HCT116 (cell line): ENCODE measurements around the gene NRIP3. TPM values are rescaled to one million over a fixed set of nuclear protein-coding genes. Genes with fewer than 3 reads are reported as not detected.
"Not testable (repeated sequence)": the region's sequence is repeated elsewhere in the genome, so short reads cannot be mapped to it uniquely, and the experiment has no call there.

Experiments used
- ATAC-seq: fragments of 200-7000 bp; cut with Tn5 transposase; 2 replicates; pipeline ENCODE4 v1.9.1; 2020; ENCODE audit warnings: mild to moderate bottlenecking, moderate library complexity
- BruUV-seq: library from RNA; stranded (reverse); fragments of 400-500 nt; replicated peaks from 2 replicates; lab custom pipeline; 2021; lab: Mats Ljungman, UMichigan
- CTCF ChIA-PET: fragments of 300-600 bp; sonication (Branson Sonifier 250); formaldehyde crosslinking; loops from one replicate; lab custom pipeline; 2021; ENCODE audit warnings: antibody characterized with exemption; lab: Charles Lee
- POLR2A ChIA-PET: fragments of 300-600, 350-600 bp; sonication (Branson Sonifier 250); formaldehyde crosslinking; loops from one replicate; lab custom pipeline; 2021; ENCODE audit warnings: antibody characterized with exemption; lab: Charles Lee
- RAD21 ChIA-PET, 2 experiments: fragments of 300-600 bp; sonication (Branson Sonifier 250); formaldehyde crosslinking; loops; one replicate each; lab custom pipeline; 2023; ENCODE audit warnings: low total read pairs in 2 of 2; ENCODE audit not compliant: uncharacterized antibody in 2 of 2, unreplicated experiment in 2 of 2, low non-redundant PET in 1 of 2; lab: Charles Lee
- DNase-seq: peaks from one replicate; pipeline ENCODE4 v3.0.0-alpha.2; 2010; ENCODE audit warnings: low read depth, low spot score
- H2AFZ ChIP-seq: fragments of 200-600 bp; shearing (Covaris generic), sonication (generic); 2 replicates; pipeline ENCODE4 v1.6.1; 2017; ENCODE audit warnings: low read depth, mixed run types, mixed read lengths, antibody characterized with exemption, low read length; ENCODE audit not compliant: poor library complexity, severe bottlenecking
- H3K27ac ChIP-seq: 2 replicates; pipeline ENCODE4 v1.5.1; 2012; ENCODE audit warnings: low read depth, low read length
- H3K27me3 ChIP-seq: fragments of 200-600 bp; sonication (generic); 2 replicates; pipeline ENCODE4 v1.6.1; 2016; ENCODE audit warnings: mixed run types, low read length, mixed read lengths; ENCODE audit not compliant: insufficient read depth
- H3K36me3 ChIP-seq, 2 experiments: fragments of 200-500 bp in 1 of 2; fragments of 200-600 bp in 1 of 2; sonication (Bioruptor generic) in 1 of 2; sonication (generic) in 1 of 2; 2 replicates each; pipeline versions ENCODE4 v1.5.1 to v1.6.1; 2014 to 2016; ENCODE audit warnings: low read length in 2 of 2, inconsistent platforms in 1 of 2, mixed read lengths in 1 of 2, mixed run types in 1 of 2; ENCODE audit not compliant: insufficient read depth in 2 of 2, control insufficient read depth in 1 of 2
- H3K4me1 ChIP-seq, 2 experiments: fragments of 200-600 bp in 1 of 2; sonication (generic) in 1 of 2; 2 replicates each; pipeline versions ENCODE4 v1.5.1 to v1.6.1; 2012 to 2017; ENCODE audit warnings: low read length in 2 of 2, inconsistent platforms in 1 of 2, mild to moderate bottlenecking in 1 of 2, mixed read lengths in 1 of 2, mixed run types in 1 of 2, moderate library complexity in 1 of 2; ENCODE audit not compliant: insufficient read depth in 2 of 2, control insufficient read depth in 1 of 2
- H3K4me2 ChIP-seq: fragments of 200-600 bp; sonication (generic); 2 replicates; pipeline ENCODE4 v1.6.1; 2017; ENCODE audit warnings: mixed run types, low read length, mixed read lengths
- H3K4me3 ChIP-seq, 2 experiments: fragments of 200-600 bp in 1 of 2; sonication (generic) in 1 of 2; replicated peaks in 1 of 2; 2 replicates each; pipeline ENCODE4 v1.5.1; 2011 to 2016; ENCODE audit warnings: low read length in 2 of 2, control low read depth in 1 of 2, low read depth in 1 of 2, mild to moderate bottlenecking in 1 of 2, mixed read lengths in 1 of 2, mixed run types in 1 of 2
- H3K79me2 ChIP-seq: fragments of 200-600 bp; sonication (generic); 2 replicates; pipeline ENCODE4 v1.6.1; 2017; ENCODE audit warnings: mild to moderate bottlenecking, mixed run types, low read length, moderate library complexity, mixed read lengths; ENCODE audit not compliant: insufficient read depth
- H3K9ac ChIP-seq: fragments of 200-600 bp; sonication (generic); 2 replicates; pipeline ENCODE4 v1.6.1; 2016; ENCODE audit warnings: low read length, mixed read lengths
- H3K9me2 ChIP-seq: fragments of 200-600 bp; sonication (generic), shearing (Covaris generic); 2 replicates; pipeline ENCODE4 v1.6.1; 2017; ENCODE audit warnings: mixed run types, mild to moderate bottlenecking, moderate library complexity; ENCODE audit not compliant: insufficient read depth
- H3K9me3 ChIP-seq, 2 experiments: fragments of 200-500 bp in 1 of 2; fragments of 200-600 bp in 1 of 2; sonication (Bioruptor generic) in 1 of 2; sonication (generic) in 1 of 2; 2 replicates each; pipeline ENCODE4 v1.6.1; 2014 to 2017; ENCODE audit warnings: low read length in 2 of 2, mixed read lengths in 2 of 2, inconsistent platforms in 1 of 2, low read depth in 1 of 2, mild to moderate bottlenecking in 1 of 2, mixed run types in 1 of 2, moderate library complexity in 1 of 2; ENCODE audit not compliant: control insufficient read depth in 1 of 2, insufficient read depth in 1 of 2
- H4K20me1 ChIP-seq: fragments of 200-600 bp; sonication (generic), shearing (Covaris generic); 2 replicates; pipeline ENCODE4 v1.6.1; 2017; ENCODE audit warnings: mixed run types, mild to moderate bottlenecking, moderate library complexity; ENCODE audit not compliant: insufficient read depth
- EGR1 ChIP-seq: IDR thresholded peaks from 2 replicates; pipeline ENCODE4 v1.6.1; 2012; ENCODE audit warnings: low read depth
- ELF1 ChIP-seq: IDR thresholded peaks from 2 replicates; pipeline ENCODE4 v1.6.1; 2012; ENCODE audit warnings: low read depth, borderline replicate concordance
- EZH2 ChIP-seq: fragments of 200-600 bp; sonication (generic); IDR thresholded peaks from 2 replicates; pipeline ENCODE4 v1.6.1; 2017; ENCODE audit warnings: antibody characterized with exemption, mixed run types
- FOSL1 ChIP-seq: IDR thresholded peaks from 2 replicates; pipeline ENCODE4 v1.6.1; 2012; ENCODE audit warnings: low read depth
- MAX ChIP-seq: IDR thresholded peaks from 2 replicates; pipeline ENCODE4 v1.6.1; 2012
- RAD21 ChIP-seq: IDR thresholded peaks from 2 replicates; pipeline ENCODE4 v1.6.1; 2012; ENCODE audit warnings: low read depth, mild to moderate bottlenecking
- SIN3A ChIP-seq: IDR thresholded peaks from 2 replicates; pipeline ENCODE4 v1.6.1; 2012; ENCODE audit warnings: low read depth
- SP1 ChIP-seq: IDR thresholded peaks from 2 replicates; pipeline ENCODE4 v1.6.1; 2012; ENCODE audit warnings: low read depth
- SRF ChIP-seq: IDR thresholded peaks from 2 replicates; pipeline ENCODE4 v1.6.1; 2012; ENCODE audit warnings: low read depth
- YY1 ChIP-seq: IDR thresholded peaks from 2 replicates; pipeline ENCODE4 v1.6.1; 2011; ENCODE audit warnings: low read length, low read depth, moderate library complexity, mild to moderate bottlenecking; ENCODE audit not compliant: insufficient replicate concordance; ENCODE audit errors: extremely low read depth
- ZFX ChIP-seq: fragments of 450-650 bp; IDR thresholded peaks from 2 replicates; pipeline ENCODE4 v1.6.1; 2017
- intact Hi-C: fragments of 100-400 bp; cut with micrococcal nuclease; formaldehyde crosslinking; loops from 2 replicates; pipeline ENCODE4 v1.10.0; 2022
- total RNA-seq: library from RNA; stranded (reverse); gene quantifications from one replicate; pipeline ENCODE4 v1.2.1, GENCODE V29; 2021; ENCODE audit not compliant: unreplicated experiment

NRIP3 gene
- total RNA-seq, 1 experiment from 2014 or later = 0.15 TPM

- no peak overlapping the region for H3K4me3 ChIP-seq
- ChIA-PET POLR2A (no interaction called here), CTCF (interaction anchor here (1.5 kb wide), 1 partner anchor 18 kb away, joined by 3 read pairs; no protein-coding TSS in a partner anchor), RAD21 (no interaction called here)
- BruUV-seq = no TSS peak
- no peak overlapping the region for H2AFZ ChIP-seq
- no peaks in the 10 kb centered on the region for H3K27me3 ChIP-seq
- no peaks in the 10 kb centered on the region for H4K20me1 ChIP-seq
- no peaks in the 10 kb centered on the region for H3K79me2 ChIP-seq
- ATAC-seq (no peak), DNase-seq (no peak)
- H3K9ac ChIP-seq = no peak overlapping the region
- no peaks in the 10 kb centered on the region for H3K36me3 ChIP-seq
- peaks cover 0 to 12% of the 10 kb centered on the region in 2 experiments; a peak in 2 of 4 replicates for H3K4me1 ChIP-seq
- H3K4me2 ChIP-seq = peak overlapping the region; percentile 19; the same call in 1 of the 2 replicates
- intact Hi-C loops = no loop called here
- TF ChIP-seq FOSL1 (no peak), EZH2 (no peak), ELF1 (no peak), MAX (no peak), SP1 (no peak), SIN3A (no peak), ZFX (no peak), YY1 (no peak), SRF (no peak), EGR1 (no peak)
- H3K27ac ChIP-seq = no peak overlapping the region
- no peaks in the 10 kb centered on the region for H3K9me3 ChIP-seq
- no peaks in the 10 kb centered on the region for H3K9me2 ChIP-seq
Measured at GRCh38 chr11:8988329-8989234, 15.2 kb downstream of the NRIP3 start.

DNA sequence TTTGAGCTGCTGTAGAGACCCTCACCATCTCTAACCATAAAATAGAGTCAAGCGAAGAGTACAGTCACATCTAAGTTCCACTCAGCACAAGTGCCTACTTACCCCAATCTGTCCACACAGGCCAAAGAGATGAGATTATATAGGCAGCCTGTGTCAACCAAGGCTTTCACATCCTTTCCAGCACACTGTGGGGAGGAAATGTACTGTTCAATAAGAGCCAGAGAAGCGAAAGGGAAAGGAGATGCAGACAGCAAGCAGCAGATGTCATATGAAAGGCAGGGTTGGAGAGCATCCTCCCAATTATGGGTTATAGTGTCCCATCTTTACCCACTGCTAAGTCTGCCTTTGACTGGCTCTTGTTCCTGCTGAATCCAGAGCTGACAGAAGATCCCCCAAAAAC is 16.4 kb downstream of the NRIP3 start:
- ATAC-seq (no peak), DNase-seq (no peak)
- H3K27me3 ChIP-seq = no peaks in the 10 kb centered on the region
- H4K20me1 ChIP-seq = no peaks in the 10 kb centered on the region
- H3K4me2 ChIP-seq = no peak overlapping the region
- H3K4me3 ChIP-seq = no peak overlapping the region
- no peak overlapping the region for H3K9ac ChIP-seq
- no peaks in the 10 kb centered on the region for H3K9me2 ChIP-seq
- ChIA-PET POLR2A (no interaction called here), CTCF (interaction anchor here (1.5 kb wide), 1 partner anchor 19 kb away, joined by 3 read pairs; no protein-coding TSS in a partner anchor), RAD21 (no interaction called here)
- no peaks in the 10 kb centered on the region for H3K36me3 ChIP-seq
- BruUV-seq = no TSS peak
- H2AFZ ChIP-seq = no peak overlapping the region
- H3K4me1 ChIP-seq = peaks cover 0 to 12% of the 10 kb centered on the region in 2 experiments; a peak in 2 of 4 replicates
- H3K27ac ChIP-seq = no peak overlapping the region
- no peak for TF ChIP-seq RAD21
- no peak for TF ChIP-seq SRF
- intact Hi-C loops = no loop called here
- no peaks in the 10 kb centered on the region for H3K79me2 ChIP-seq
- no peaks in the 10 kb centered on the region for H3K9me3 ChIP-seq

DNA sequence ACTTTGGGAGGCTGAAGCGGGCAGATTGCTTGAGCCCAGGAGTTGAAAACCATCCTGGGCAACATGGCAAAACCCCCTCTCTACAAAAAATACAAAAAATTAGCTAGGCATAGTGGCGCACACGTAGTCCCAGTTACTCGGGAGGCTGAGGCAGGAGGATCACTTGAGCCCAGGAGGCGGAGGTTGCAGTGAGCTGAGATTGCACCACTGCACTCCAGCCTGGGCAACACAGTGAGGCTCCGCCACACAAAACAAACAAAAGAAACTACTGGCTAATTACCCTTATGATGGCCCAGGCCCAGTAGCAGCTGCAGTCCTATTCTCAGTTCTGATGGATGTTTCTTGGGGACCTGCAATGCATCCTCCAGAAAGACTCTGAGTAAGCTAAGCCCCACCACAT is 17.0 kb downstream of the NRIP3 start:
- intact Hi-C loops, RAD21 ChIA-PET, H3K4me2 ChIP-seq, DNase-seq, ATAC-seq, H3K9me2 ChIP-seq, CTCF ChIA-PET, H3K4me3 ChIP-seq, H3K27ac ChIP-seq, H3K36me3 ChIP-seq, H3K9me3 ChIP-seq, BruUV-seq, H3K9ac ChIP-seq, H4K20me1 ChIP-seq, H2AFZ ChIP-seq, POLR2A ChIA-PET, H3K27me3 ChIP-seq, H3K79me2 ChIP-seq: not testable (repeated sequence)
- peaks cover 0 to 12% of the 10 kb centered on the region in 2 experiments; a peak in 2 of 4 replicates for H3K4me1 ChIP-seq
